Stimulated activated CD4-positive, alpha-beta T cell treated with anti-CD3 and anti-CD28 coated beads, TNF-alpha, amount 100 ng/mL, for 24 hours (primary cell): ENCODE measurements around the gene MYO19.
"Not testable (repeated sequence)": the region's sequence is repeated elsewhere in the genome, so short reads cannot be mapped to it uniquely, and the experiment has no call there.

Experiments used
- DNase-seq, 3 experiments: peaks; one replicate each; pipeline ENCODE4 v3.0.0-alpha.2; 2020; ENCODE audit warnings: low read depth in 3 of 3

MYO19 gene

DNA sequence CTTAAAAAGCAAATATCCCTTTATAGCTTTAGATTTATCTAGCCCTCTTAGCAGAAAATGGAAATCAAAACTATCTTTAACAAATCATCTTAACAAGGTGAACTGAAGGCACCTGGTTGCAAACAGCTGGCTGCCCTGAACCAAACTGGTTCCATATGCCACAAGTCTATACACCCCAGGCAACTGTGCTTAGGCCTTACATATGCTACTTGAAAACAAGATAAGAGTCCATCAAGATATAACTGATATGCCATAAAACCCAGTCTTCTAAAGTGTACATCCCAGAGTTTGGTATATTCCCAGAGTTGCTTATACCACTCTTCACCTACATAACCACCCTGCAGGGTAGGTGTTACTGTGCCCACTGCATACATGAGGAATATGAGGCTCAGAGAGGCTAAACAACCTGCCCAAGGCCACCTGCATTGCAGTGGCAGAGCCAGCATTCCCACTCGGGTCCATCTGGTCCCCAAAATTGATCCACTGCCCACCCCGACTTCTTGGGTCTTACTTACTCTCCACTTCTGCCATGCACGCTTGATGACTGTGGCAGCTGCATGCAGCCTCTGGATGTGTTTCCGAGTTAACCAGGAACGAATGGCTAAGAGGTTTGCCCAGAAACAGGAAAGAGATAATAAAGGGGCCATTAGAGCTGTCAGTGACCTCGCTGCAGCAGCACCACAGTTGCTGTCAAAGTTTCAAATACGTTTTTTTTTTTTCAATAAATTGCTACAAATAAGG is 35.9 kb downstream of the MYO19 start:
- DNase-seq, result no peak

DNA sequence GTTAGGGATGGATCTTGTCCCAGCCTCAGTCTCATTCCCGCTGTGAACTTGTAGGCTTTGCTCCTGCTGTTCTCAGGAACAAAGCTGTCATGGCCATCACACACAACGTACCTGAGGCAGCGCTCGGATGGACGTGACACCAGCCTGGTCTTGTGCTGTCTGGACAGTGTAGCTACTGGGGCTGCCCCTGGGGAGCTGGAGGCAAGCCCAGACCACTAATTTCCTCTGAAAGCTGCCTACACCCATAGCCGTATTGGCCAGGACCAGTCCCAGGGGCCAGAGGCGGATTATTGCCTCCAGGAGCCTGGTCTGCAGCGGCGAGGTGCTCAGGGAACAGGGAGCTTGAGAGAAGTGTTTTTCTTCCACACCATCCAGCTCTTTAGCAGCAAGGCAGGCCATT is 36.5 kb downstream of the MYO19 start:
- DNase-seq, result no peak

DNA sequence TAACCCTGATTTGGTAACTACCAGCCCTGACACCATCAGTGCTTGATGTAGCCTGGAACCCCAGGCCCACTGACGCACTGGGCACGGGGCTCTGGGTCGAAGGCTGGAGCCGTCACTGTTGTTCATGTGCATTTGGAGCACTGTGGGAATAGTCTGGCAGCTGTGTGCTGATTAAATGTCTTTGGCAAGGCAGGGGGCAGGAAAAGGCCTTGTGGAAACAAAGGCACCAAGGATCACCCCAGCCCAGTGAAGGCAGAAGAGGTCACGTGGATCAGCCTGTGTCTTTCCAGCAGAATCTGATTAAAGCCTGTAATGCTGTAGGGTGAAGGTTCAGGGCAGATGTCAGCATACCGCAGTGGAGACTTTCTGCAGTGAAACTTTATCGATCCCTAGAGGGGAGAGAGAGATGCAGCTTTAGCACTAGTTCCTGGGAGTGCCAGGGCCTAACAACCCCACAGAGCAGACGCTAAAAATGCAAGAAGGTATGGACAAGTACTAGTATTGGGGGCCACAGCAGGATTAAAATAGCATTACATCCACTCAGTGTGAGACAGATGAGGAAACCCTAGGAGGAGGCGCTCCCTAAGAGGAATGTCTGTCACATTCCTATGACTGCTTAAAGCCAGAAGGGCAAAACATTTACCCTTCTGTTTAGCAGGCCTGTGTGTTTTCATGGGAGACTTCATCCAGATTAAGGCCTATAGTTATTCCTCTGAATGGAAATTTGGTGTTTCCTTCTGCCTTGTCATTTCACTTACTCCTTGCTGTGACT is 38.5 kb downstream of the MYO19 start:
- no peak for DNase-seq

DNA sequence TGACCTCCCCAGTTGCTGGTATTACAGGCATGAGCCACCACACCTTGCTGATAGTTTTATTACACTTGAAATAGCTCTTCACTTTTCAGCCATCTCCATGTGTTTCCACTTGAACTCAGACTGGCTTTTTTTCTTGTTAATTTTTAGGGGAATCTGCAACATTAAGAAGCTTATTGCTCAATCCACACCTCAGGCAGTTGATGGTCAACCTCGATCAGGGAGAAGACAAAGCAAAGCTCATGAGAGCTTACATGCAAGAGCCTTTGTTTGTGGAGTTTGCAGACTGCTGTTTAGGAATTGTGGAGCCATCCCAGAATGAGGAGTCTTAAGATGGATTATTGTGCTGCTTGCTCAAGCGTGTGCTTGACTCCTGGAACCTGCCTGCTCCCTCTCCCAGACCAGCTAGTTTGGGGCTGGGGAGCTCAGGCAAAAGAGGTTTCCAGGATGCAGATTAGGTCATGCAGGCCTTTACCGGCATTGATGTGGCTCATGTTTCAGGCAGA is 39.5 kb downstream of the MYO19 start:
- DNase-seq, result no peak

DNA sequence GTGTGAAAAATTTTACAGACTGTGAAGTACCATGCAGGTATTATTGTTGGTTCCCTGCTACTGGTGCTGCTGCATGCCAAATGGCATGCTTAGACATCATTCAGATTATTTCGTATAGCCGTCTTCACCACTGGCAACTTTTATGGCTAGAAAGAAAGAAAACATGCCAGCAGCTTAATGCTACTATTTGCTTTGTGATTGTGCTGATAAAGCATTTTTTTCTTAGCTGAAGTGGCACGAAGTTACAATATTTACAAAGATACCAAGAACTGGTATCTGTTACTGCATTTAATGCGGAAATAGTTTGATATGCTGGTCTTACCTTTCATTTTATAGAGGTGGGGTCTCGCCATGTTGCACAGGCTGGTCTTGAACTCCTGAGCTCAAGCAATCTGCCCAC is 40.0 kb downstream of the MYO19 start:
- DNase-seq, result no peak

DNA sequence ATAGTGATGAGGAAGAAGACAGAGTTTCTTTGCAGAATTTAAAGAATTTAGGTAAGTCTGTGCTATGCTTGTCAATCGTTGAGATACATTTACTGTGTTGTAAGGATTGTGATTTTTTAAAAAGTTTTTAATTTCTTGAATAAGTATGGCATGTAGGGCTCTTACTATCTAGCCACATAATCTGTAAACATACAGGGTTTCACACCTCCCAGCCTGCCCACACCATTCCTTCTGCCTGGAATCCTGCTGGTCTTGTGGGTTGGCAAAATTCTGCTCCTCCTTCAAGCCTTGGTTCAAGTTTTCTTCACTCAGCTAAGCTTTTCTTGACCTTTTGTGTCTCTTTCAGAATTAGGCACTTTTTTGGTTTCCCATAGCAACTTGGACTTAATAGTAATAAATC is 40.7 kb downstream of the MYO19 start:
- DNase-seq, result no peak

DNA sequence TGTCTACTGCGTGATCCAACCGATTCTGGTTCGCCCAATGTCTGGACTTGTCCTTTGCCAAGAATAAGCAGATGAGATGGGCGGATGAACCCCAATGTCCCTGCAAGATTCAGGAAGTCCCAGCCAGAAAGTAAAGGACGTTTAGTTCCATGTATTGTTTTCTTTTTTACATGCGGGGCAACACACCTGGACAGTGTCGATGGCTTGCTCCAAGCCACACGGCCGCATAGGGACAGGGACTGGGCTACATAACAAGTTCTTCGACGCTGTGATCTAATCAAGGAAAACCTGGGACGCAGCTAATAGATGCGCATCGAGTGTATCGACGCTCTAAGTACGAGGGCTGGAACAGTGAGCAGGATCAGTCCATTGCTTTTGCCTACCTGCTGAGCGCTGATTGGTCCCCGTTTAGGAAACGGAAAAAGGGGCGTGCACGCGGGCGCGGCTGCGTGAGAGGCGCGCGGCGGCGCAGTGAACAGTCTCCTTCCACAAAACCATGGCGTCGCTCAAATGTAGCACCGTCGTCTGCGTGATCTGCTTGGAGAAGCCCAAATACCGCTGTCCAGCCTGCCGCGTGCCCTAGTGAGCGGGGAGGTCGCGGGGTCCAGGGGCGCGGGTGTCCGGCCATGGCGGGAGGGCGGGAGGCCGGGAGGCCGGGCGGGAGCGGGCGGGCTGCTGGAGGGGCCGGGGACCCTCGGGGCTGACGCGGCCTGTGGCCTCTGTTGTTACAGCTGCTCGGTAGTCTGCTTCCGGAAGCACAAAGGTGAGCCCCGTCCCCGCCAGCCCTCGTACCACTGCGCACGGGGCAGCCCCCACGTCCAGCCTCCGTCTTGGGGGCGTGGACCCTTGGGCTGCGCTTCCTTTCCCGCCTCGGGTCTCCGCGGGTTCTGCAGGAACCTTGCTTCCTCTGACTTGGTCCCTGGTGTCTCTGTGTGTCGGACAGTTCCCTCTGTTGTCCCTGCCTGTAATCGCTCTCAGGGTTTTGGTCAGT is 48.2 kb downstream of the MYO19 start, which contains the start of gene ZNHIT3:
TSS of gene ZNHIT3 (plus strand) at position 478 of the 991 bp plus-strand sequence. CDS start at position 497, 19 bp downstream.
- DNase-seq, result peak; percentile 82 to 88 (median 87)

DNA sequence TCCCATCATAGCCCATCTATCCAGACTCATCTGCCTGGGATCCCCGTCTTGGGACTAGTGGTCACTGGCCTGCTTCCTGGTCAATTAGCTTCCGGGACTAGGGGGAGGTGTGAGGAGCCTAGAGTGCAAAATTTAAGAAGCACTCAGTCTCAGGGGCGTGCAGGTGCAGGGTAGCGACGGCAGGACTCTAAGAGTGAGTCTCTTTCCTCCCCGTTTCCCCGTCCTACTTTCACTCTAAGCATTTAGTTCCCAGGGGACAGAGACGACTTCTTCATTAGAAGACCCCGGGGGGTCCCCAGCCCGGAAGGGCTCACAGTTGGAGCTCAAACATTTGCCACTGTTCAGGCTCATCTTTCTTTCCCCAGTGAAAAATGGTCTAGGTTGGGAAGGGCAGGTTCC is 48.9 kb downstream of the MYO19 start:
- no peak for DNase-seq

DNA sequence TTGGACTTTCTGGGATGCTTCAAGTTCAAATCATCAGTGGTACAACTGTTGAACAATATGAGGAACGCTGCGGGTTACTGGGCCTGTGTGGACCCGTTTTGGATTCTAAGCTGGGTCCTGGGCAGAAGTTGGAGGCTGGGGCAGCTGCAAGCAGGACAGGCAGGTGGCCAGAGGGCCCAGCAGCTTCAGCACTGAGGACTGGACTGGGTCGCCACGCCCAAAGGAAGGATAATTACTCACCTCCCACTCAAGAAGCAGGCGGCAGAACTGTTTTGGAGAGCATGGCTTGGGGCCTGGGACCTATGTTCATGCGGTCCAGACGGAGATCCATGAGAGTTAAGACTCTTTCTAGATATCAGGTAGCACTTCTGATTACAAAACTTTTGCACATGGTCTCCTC is 49.6 kb downstream of the MYO19 start:
- no peak for DNase-seq

DNA sequence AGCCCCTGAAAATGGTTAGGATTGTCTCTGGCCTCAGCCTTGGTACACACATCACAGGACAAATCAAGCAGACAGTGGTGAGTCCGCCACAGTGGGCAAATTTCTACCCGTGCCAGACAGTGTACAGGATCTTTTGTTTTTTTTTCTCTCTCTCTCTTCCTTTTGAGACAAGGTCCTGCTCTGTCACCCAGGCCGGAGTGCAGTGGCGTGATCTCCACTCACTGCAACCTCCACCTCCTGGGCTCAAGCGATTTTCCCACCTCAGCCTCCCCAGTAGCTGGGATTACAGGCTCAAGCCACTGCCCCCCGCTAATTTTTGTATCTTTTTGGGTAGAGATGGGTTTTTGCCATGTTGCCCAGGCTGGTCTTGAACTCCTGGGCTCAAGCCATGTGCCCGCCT is 50.6 kb downstream of the MYO19 start:
- not testable (repeated sequence) for DNase-seq

DNA sequence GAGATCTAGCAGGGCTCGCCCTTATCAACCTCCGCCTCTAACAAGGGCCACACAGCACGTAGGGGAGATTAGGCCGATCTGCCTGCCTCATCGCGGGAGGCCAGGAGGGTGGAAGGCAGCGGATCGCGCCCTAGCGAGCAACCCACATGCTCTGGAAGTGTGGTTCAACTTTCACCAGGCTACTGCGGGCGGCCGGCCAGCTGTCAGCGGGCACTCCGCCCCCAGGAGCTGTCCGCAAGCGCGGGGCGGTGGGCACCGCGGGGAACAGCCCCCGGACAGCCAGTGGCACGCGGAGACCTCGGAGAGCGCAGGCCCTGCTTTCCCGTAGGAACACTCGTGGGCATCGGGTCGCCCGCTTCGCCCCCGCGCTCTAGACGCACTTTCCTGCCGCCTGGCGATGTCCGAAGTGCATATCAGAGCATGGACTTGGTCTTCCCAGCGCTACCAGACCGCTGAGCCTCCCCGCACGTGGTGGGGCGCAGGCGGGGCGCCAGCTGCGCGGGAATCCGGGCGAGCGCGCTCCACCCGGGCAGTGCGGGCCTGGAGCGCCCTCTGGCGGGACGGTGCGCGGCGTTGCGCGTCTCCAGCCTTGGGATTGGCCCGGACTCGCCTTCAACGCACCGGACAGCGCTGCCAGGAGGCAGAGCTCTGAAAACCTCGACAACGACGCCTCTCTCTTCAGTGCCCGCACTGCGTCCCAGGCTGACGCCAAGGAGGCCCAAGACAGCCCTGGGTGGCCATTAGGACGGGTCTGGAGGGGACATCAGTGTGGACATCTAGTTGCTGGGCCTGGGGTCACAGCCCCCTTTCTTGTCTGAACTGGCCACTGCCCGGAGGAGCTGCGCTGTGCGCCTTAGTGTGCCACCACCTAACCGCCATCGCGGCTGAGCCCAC is 51.8 kb downstream of the MYO19 start:
- DNase-seq, result peak; percentile 63 to 82 (median 77)

DNA sequence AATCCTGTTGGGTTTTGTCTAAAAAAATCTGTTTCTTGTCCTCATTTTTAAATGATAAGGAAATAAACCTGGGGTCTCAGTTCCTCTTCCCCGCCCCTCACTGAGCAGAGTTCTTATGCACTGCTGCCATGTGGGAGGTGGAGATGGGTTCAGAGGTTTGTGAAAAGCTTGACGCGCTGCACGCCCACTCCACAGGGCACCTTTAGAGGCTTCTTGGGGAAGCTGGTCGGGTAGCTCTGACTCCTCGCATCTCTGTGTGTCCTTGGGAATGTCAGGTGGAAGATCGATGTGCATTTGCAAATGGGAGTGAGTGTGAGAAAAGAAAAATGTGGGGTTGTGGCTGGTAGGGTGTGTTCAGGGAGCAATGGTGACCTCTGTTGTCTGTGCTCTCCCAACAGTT is 52.8 kb downstream of the MYO19 start:
- no peak for DNase-seq

DNA sequence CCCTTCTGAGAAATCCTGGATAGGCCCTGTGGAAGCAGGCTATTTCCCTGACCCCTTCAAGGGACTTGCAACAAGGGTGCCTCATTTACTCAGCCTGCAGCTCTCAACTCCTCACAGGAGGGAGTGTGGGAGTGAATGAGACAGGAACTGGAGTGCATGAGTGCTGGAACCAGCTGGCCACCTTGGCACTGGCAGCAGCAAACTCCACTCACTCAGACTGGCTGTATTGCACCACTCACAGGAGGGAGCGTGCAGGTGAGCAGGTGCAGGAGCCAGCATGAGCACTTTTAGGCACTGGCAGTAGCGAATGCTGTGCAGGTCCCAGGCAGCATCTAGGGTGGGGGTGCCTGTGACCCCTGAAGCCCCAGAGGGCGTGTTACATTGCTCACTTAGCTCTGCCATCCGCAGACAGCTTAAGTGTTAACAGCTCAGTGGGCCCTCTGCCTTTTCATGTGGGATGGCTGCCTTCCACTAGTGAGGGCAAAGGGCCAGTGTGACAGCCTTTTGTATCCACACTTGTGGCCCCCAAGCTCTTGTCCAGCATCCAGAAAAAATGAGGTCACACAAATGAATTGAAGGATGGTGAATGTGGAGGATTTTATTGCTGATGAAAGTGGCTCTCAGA is 59.2 kb downstream of the MYO19 start:
- no peak for DNase-seq

DNA sequence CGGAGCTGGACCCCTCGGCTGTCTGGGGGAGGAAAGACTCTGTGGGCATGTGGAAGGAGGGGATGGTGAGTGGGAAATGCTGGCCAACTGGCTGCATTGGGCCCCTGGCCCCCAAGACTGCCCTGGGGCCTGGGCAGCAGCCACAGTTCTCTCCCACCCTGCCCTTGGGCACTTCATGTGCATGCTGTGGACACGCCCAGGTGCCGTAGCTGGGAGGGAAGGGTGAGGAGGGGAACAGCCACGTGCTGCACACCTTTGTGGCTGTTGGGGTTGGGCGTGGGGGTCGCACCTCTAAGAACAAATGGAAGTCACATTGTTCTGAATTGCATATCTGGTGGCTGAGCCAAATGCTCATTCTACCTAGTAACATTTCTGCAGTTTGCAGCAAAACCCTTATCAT is 60.1 kb downstream of the MYO19 start:
- DNase-seq, result no peak

DNA sequence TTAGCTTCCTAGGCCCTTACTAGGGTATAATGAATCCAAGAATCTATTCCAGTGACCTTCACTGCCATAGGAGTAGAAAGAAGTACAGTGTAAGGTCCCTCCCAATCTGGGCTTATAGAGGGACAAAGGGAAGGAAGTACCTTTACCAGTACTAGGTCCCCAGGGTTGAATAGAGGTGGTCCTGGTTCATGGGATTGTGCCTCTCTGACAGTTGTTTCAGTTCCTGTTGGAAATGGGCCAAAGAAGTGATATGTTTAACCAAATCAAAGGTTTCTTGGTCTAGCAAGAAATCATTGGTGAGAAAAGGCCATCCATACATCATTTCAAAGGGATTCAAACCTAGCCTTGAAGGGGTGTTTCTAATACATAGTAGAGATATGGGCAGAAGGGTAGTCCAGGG is 64.2 kb downstream of the MYO19 start:
- DNase-seq, result no peak

DNA sequence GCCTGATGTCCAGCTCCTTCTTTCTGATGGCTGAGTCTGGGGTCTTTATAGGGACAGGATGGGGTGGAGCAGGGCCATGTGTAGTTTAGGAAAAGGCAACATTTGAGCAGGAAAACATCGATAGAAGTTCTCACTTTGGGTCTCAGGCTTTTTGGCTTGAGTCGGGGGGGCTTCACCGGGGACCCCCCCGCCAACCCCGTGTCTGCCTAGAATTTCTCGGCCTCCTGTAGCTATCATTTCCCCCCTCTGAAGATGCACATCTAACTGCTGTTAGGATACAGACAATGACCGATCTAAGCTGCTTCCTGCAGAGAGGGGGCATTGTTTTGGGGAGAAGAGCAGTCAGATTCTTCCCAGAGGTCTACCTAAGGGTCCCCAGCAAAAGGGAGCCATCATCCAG is 64.9 kb downstream of the MYO19 start:
- no peak for DNase-seq

DNA sequence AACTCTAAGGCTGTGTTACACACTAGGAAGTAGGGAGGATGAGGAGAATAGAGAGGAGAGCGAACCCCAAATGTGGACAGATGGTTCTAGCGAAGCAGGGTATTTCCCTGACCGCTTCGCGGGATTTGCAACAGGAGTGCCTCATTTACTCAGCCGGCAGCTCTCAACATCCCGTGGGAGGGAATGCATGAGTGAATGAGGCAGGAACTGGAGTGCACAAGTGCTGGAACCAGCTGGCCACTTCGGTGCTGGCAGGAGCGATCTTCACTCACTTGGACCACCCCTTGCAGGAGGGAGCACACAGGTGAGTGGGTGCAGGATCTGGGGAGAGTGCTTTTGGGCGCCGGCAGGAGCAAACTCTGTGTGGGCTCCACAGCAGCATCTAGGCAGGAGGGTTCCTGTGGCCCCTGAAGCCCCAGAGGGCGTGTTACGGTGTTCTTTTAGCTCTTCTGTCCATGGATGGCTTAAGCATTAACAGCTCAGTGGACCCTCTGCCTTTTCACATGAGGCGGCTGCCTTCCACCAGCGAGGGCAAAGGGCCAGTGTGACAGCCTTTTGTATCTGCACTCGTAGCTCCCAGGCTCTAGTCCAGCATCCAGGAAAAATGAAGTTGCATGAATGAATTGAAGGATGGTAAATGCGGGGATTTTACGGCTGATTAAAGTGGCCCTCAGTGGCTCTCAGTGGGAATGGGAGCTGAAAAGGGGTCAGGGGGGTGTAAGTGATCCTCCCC is 65.6 kb downstream of the MYO19 start:
- no peak for DNase-seq

DNA sequence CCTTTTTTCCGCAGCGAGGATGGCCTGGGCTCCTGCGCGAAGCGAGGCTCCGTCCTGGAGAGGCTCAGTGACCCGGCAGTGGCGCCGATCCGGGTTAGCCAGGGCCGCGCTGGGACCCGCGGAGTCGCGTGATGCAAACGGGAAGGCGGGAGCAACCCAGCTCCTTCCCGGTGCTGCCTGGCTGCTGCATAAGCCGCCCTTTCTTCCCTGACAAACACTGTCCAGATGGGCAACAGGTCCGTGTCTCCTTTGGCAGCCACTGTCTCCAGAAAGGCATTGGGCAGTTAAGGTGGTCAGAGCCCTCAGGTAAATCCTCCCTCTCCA is 69.9 kb downstream of the MYO19 start:
- DNase-seq, result no peak

DNA sequence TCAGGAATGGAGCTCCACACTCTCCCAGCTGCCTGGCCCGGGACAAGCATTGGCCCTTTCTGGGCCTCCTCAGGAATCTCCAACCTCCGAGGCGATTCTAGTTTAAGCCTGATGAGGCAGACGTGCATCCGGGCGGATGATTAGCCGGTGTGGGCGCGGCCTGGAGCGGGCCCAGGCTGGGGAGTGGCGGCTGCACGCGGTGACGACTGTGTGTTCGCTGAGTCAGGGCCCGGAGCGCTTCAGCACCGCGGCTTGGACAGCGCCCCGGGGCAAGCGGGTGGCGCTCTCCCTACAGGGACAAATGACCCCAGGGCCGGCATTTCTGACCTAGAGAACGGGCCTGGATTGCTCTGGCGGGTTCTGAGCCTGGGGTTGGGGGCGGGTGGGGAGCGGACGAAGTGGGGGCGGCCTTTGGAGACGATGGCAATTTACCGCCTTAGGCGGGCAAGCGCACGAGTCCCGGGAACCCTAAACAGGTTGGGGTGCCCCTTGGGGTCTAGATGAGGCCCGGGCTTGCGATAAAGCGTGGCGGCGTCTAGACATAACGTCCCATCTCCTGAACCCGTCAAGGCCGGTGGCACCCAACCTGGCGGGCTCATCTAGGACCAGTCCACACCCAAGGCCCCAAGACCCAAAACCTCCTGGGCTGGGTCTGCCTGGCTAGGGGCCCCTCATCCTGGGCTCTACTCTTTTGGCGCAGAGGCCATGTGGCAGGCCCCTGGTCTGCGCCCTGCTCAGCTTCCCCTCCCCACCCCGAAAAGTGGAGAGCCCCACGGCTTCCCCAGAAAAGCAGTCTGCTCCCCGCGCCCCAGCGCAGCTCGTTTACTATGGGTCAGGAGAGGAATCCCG is 70.5 kb downstream of the MYO19 start:
- DNase-seq, result peak in 2 of 3 experiments; percentile 18 to 64
